ENCODE measurements around the gene OLIG2. TPM values are rescaled to one million over a fixed set of nuclear protein-coding genes. Genes with fewer than 3 reads are reported as not detected.

The OLIG2 gene
- not detected for total RNA-seq
- long read RNA-seq = 0 reads

GRCh38 chr21:33025489-33026442 lies at the start of gene OLIG2:
Gene OLIG2 (plus strand): TSS chr21:33025935. CDS start chr21:33026863, 928 bp downstream.
- ATAC-seq = no peak
- Histone ChIP-seq H3K4me3 (no peak within 1 kb of the TSS), H3K27ac (no peak within 1 kb of the TSS), H3K4me1 (peaks cover 55% of the 10 kb centered on the region), H3K36me3 (no peaks in the 10 kb centered on the region), H3K9me3 (no peaks in the 10 kb centered on the region), H3K27me3 (ENCODE audit: low read depth) (peaks cover 100% of the 10 kb centered on the region)
- no peak for DNase-seq
- TF ChIP-seq CTCF (IDR thresholded peaks at IDR 0.05) = no peak
- intact Hi-C loops (cut with DNase I) = no loop called here

- Histone ChIP-seq H3K27me3 (ENCODE audit: low read depth) (peaks cover 11% of the 10 kb centered on the region), H3K4me1 (no peaks in the 10 kb centered on the region), H3K9me3 (no peaks in the 10 kb centered on the region), H3K4me3 (no peak overlapping the region), H3K27ac (no peak overlapping the region), H3K36me3 (no peaks in the 10 kb centered on the region)
- no peak for ATAC-seq
- no peak for DNase-seq
- TF ChIP-seq CTCF (IDR thresholded peaks at IDR 0.05) = no peak
- intact Hi-C loops (cut with DNase I) = no loop called here
Measured at GRCh38 chr21:32976791-32977190, 48.9 kb upstream of the OLIG2 start.

GRCh38 chr21:32977216-32977615 lies 48.5 kb upstream of the OLIG2 start:
- TF ChIP-seq CTCF (IDR thresholded peaks at IDR 0.05) = no peak
- ATAC-seq = no peak
- H3K27me3 ChIP-seq (ENCODE audit: low read depth) = peaks cover 11% of the 10 kb centered on the region

GRCh38 chr21:32978331-32979270 lies 47.1 kb upstream of the OLIG2 start:
- peaks cover 11% of the 10 kb centered on the region for H3K27me3 ChIP-seq (ENCODE audit: low read depth)
- no peak overlapping the region for H3K4me3 ChIP-seq
- no peak overlapping the region for H3K27ac ChIP-seq
- intact Hi-C loops (cut with DNase I) = no loop called here
- DNase-seq = no peak
- H3K9me3 ChIP-seq = no peaks in the 10 kb centered on the region
- ATAC-seq = no peak
- no peaks in the 10 kb centered on the region for H3K4me1 ChIP-seq
- H3K36me3 ChIP-seq = no peaks in the 10 kb centered on the region
- TF ChIP-seq CTCF (IDR thresholded peaks at IDR 0.05) = no peak

More at GRCh38 chr21:32977216-32977615, 48.5 kb upstream of the OLIG2 start:
- no peaks in the 10 kb centered on the region for H3K9me3 ChIP-seq
- no peak for DNase-seq
- no peak overlapping the region for H3K4me3 ChIP-seq
- intact Hi-C loops (cut with DNase I) = no loop called here
- no peaks in the 10 kb centered on the region for H3K36me3 ChIP-seq
- H3K27ac ChIP-seq = no peak overlapping the region
- H3K4me1 ChIP-seq = no peaks in the 10 kb centered on the region

- intact Hi-C loops (cut with DNase I) = no loop called here
- Histone ChIP-seq H3K27ac (no peak overlapping the region), H3K4me3 (no peak overlapping the region), H3K4me1 (no peaks in the 10 kb centered on the region), H3K36me3 (no peaks in the 10 kb centered on the region), H3K9me3 (no peaks in the 10 kb centered on the region), H3K27me3 (ENCODE audit: low read depth) (peaks cover 13% of the 10 kb centered on the region)
- ATAC-seq (no peak), DNase-seq (no peak)
- TF ChIP-seq CTCF (IDR thresholded peaks at IDR 0.05) = no peak
Measured at GRCh38 chr21:32979598-32980268, 46.0 kb upstream of the OLIG2 start.

All from lower lobe of right lung (tissue), 2 donors.